ENCODE data around the gene GDA.
"Not testable (repeated sequence)": the region's sequence is repeated elsewhere in the genome, so short reads cannot be mapped to it uniquely, and the experiment has no call there.

Gene GDA

DNA sequence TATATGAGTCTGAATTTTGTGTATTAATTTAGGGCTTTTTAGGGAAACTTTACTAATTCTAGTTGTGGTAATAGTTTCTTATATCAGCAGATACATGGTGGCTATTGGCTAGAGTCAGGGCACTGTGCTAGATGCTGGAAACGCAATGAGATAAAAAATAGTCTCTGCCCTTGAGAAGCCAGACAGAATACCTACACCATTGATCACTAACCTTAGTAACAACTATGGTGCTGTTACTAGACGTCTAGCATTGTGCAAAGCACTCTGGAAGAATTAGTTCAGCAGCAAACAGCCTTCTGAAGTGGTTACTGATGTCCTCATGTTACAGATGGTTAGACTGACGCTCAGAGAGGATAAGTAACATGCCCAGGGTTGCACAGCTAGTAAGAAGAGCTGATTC is 61.8 kb downstream of the GDA start:
- no peak for DNase-seq

DNA sequence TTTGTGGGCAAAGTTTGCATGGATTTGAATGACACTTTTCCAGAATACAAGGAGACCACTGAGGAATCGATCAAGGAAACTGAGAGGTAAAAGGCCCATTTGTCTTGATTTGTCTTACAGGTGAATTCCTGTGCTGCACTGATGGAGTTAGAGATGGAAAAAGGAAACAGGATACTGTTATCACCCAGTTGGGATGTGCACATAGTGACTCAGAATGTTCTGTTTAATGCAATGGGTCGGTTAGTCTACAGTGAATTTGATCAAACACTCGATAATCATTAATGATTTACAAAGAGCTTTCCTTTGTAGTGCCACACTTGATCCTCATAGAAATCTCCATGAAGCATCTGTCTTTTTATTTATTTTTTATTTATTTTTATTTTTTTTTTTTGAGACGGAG is 64.7 kb downstream of the GDA start:
- no peak for DNase-seq

DNA sequence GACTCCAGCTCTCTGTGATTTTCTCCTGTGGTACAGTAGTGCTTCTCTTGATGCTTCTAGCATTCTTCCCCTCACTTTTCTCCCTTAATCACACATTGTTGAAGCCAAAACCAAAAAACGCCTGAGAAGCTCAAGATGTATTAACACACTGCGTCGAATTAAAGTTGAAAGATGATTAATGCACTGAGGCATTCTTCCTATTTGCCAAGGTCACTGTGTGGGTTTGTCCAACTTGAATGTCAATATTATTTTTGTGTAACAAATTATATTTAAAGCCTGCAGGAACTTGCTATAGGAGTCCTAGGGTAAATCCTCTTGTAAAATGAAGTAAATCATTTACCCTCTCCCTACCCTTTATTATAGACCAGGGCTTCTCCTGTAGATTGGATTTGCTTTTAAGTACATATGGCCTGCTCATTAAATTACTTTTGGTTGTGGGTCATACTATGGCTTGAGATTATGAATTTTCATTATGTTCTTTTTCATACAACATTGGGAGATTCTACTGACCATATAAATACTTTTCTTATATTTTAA is 68.1 kb downstream of the GDA start:
- DNase-seq, result no peak

DNA sequence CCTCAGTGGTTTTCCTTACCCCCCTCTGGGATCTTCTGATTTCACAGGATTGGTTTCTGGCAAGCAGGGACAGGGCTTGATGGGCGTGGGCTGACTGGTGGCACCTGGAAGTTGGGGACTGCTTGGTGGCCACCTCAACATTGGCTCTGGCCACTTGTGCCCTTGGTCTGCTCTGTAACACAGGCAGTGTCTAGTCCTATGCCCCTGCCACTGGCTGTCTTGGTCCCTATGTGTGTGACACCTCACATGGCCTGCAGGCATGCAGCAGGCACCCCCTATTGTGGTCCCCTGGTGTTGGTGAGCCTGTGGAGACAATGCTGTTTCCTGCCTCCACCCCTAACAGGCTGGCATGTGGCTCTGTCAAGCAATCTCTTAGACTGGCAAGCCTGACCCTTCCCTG is 71.3 kb downstream of the GDA start:
- no peak for DNase-seq

DNA sequence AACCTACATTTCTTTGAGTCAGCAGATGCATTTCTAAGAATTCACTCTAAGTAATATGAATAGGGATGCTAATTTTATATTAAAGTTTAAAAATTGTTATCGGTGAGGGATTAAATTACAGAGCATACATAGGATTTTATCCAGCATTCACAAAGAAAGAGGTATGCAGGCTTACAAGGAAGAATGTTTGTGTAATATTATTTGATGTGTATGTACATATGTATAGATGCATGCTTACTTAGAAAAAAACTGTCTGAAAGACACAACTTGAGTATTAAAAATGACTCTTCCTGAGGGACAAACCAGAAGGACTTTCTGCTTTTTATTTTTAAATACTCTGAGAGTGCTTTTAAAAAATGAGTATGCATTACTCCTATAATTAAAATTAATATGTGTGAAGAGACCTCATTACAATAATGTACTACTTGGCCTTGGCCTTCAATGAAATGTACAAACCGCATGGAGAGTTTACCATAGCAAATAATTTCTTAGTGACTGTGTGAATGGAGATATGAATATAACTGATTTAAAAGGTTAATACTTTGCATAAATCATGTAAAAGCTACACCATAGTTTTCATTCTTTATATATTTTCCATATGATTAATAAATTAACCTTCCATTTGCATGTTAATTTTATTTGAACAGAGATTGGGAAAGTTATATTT is 77.0 kb downstream of the GDA start:
- no peak for DNase-seq

DNA sequence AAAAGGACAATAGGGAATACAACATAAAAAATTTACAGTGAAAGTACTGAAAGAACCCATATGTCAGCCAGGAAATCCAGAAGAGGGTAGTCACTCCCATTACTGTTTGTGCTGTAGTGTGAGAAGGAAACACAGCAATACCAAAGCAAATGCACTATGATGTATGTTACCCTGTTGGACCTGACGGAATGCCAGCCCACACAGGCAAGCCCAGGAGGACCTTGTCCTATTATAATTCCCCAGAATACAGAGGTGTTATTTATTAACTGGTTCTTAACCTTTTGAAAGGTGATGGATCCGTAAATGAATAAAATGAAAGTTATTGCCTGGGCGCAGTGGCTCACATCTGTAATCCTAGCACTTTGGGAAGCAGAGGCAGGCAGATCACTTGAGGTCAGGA is 79.0 kb downstream of the GDA start:
- no peak for DNase-seq

DNA sequence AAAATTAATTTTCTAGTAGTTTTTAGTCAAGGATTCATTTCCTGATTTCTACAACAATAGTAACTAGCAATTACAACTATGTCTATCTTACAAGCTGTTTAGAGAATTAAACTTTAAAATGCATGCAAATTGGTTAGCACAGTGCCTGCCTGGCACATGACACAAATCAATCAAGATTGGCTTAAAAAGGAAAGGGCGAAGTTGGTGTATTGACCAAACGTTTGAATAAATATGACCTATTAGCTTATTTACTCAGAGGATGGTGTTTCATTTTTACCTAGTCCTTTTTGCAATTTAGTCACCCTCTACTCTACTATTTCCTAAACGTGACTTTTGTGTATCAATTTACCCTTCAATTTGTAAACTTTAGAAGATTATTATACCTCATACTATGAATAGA is 83.5 kb downstream of the GDA start:
- DNase-seq, result no peak

DNA sequence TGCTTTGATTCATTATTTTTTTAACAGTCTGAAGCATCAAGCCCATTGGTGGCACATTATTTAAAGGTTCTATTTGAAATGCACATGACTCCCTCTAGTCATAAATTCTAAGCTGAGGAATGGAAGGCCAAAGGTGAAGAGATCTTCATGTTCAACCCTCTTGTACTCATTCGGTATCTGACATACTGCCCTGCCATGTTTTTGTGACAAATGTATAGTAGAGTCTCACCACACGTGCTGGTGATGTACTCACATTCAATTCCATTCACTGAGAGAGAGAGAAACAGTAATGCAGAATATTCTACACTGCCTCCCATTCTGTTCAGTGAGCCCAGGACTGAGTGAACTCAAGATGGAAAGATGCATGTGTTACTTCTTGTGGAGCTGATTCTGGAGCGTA is 98.3 kb downstream of the GDA start:
- DNase-seq, result no peak

DNA sequence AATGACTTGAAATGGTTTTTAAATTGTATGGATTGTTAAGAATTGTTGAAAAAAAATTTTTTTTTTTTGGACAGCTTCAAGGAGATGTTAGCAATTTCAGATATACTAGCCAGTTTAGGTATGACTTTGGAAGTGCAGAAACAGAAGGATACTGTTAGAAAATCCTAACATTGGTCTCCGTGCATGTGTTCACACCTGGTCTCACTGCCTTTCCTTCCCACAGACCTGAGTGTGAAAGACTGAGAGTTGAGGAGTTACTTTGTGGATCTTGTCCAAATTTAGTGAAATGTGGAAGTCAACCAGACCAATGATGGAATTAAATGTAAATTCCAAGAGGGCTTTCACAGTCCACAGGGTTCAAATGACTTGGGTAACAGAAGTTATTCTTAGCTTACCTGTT is 102.3 kb downstream of the GDA start:
- DNase-seq, result no peak

DNA sequence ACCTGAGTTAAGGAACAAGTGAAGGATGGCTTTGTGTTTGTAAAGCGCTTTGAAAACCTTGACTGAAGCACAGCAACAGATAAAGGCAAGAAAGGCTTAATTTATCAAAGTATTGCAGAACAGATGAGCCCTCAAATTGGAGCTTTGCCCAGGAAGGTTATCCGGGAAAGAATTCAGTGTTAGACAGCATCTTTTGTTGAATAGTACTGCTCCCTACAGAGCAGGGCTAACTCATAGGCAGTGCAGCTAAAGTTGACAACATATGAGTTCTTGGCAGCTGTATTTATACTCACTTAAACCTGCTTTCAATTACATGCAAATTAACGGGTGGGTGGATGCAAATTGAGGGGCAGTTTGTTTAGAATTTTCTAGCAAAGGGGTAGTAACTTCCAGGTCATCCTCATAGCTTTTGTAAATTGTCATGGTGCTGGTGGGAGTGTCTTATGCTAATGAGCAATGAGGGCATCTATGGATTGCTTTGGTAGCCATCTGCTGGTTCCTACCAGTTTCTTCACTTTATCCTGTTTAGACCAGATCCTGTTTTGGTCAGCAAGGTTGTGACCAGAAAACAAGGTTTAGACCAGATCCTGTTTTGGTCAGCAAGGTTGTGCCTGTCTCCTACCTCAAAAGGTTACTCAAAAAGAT is 105.8 kb downstream of the GDA start:
- no peak for DNase-seq

DNA sequence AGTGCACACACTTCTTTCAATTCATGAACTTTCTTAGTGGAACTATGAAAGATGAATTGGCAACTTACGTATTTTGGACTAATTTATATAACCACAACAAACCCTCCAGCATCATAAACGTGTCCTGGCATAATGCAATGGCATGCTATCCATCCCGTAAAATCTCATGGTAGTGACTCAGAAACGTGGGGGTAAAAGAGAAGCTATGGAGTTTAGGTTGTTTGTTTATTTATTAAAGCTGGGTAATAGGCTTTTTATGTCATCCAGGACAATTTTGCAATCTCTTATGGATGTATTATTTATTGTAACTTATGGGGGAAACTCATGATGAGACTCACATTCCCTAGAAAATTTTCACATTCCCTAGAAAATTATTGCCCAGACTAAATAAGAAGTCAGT is 106.3 kb downstream of the GDA start:
- no peak for DNase-seq

DNA sequence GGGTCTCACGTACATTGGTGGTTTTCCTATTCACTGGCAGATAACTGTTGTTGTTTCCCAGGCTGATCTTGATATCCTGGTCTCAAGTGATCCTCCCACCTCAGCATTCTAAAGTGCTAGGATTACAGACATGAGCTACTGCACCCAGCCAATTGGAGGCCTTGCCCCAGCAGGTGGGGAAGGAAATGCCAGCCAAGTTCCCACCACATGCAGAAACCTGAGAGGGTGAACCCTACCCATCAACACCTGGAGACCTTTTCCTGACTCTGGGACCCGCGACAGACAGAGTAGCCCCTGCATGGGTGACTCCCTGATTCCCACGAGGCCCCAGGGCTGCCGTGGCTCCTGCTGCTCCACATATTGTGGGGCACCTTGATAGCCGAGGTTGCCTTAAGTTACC is 107.7 kb downstream of the GDA start:
- DNase-seq, result no peak

DNA sequence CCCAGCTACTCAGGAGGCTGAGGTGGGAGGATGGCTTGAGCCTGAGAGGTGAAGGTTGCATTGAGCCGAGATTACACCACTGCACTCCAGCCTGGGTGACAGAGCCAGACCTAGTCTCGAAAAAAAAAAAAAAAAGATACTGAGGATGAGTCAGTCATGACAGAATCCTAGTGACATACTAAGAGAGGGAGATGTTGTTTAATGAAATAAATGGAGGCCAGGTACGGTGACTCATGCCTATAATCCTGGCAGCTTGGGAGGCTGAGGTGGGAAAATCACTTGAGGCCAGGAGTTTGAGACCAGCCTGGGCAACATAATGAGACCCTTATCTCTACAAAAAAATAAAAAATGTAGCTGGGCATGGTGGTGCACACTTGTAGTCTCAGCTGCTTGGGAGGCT is 108.6 kb downstream of the GDA start:
- DNase-seq, result no peak

DNA sequence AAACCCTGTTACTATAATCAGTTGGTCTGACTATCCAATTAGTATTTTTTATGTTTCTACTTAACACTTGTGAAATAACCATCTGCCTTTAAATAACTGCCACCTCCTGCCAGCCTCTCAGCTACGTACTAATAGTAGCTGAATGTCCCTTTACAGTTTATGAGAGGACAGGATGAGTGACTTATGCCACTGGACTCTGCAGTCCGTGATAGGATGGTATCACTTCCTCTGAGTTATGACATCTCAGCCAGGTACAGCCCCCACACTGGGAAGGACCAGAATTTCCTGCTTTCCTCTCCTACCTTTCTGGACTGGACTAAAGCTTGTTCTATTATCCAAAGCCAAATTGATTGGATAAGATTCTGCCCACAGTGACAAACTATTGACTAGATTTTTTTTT is 112.8 kb downstream of the GDA start:
- DNase-seq, result no peak

DNA sequence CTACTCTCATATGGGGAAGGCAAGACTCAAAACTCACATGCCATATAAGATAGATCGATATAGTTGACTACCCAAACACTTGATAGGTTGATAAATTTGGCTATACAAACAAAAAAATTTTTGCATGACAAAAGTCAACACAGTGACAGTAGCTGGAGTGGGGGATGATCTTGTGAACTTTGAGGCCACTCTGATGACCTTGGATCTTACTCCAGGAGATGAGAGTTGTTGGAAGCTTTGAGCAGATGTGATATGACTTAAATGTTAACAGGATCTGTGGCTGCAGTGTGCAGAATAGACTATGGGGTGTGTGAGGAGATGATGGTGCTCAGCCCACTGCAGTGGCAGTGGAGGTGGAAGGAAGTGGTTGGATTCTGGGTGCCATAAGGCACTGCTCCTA is 114.3 kb downstream of the GDA start:
- DNase-seq, result no peak

DNA sequence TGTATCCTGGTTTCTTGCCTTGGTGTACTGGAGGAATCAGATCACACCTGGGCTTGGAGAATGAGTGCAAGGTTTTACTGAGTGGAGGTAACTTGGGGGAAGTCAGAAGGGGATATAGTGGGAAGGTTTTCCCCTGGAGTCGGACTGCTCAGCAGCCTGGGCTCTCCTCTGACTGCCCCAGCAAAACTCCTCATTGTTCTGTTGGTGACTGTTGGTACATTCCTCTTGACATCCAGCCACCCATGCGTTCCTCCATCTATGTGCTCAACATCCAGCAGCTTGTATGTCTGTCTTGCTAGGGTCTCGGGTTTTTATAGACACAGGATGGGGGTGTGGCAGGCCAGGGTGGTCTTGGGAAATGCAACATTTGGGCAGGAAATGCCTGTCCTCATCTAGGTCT is 119.7 kb downstream of the GDA start:
- no peak for DNase-seq

DNA sequence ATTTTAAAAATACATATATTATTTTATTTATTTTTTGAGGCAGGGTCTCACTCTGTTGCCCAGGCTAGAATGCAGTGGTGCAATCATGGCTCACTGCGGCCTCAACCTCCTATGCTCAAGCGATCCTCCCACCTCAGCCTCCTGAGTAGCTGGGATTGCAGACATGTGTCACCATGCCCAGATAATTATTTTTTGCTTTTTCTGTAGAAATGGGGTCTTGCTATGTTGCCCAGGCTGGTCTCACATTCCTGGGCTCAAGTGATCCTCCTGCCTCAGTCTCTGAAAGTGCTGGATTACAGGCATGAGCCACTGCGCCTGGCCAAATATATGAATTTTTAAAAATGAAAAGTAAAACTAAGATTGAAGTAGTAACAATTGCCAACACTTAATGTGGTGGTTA is 121.1 kb downstream of the GDA start:
- DNase-seq, result not testable (repeated sequence)

DNA sequence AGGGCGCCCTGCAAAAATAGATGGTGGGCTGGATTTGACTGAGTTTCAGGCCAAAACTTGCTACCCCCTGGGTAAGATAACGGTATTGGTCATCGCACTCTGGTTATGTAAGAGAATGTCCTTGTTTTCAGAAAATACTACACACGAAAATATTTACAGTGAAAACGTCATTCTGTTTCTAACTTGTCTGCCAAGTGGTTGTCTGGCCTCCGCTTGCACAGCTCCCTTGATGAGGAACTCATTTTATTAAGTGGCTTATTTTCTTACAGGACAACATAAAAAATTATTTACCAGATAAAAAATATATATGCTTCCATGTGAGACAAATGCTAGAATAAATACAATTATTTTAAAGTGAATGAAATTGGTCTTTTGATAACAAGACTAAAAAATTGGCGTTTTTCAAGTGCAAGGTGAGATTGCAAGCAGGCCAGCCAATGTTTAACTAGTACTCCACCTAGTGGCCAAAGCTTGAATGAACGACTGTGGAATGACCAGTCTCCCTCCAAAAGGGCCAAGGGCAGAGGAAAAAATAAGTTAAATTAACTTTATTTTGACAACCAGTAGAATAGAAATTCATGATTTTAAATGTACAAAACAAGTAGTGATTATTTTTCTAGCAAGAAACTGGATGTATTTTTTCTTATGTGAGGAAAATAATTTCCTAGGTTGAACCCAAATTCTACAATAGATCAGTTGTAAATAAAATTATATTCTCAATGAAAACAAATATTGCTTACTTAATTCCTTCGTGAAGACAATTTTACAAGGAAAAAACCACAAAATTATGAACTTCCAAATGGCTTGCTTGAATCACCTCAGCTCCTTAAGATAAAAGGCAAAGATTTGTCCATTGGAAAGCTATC is 122.6 kb downstream of the GDA start:
- DNase-seq, result peak in 1 of 2 experiments; percentile 8

DNA sequence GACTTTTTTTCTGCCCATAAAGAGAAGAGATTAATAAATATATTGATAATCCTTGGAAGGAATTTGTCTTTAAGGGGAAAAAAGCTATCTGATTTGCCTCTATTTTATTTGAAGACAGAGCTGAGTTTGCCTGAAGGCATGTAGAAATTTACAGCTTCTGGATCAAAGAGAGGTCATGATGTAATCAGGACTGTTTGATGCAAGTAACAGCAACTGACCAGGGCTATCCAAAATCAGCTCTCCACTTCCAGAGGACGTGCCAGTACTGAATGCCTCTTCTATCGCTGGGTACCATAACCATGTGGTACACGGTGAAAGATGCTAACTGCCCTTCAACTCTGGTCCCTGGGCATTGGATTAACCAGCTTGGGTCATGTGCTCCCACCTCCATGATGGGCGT is 125.2 kb downstream of the GDA start:
- DNase-seq, result no peak

DNA sequence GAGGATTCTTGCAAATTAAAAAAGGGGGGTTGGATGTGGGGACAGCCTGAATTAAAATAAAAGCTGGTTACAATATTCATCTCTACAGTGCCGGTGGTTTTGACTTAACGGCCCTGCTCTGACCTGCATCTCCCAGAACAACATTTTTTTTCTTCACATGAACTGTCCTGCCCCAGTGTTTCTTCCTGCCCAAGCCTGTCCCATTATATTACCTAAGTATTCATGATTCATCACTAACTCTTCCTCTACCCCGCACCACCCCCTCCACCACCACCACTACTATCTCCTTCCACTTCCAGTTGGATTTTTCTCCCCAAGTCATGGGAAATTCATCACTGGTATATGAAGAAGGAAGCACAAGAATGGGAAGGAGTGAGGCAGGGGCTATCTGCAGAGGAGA is 125.7 kb downstream of the GDA start:
- DNase-seq, result no peak

DNA sequence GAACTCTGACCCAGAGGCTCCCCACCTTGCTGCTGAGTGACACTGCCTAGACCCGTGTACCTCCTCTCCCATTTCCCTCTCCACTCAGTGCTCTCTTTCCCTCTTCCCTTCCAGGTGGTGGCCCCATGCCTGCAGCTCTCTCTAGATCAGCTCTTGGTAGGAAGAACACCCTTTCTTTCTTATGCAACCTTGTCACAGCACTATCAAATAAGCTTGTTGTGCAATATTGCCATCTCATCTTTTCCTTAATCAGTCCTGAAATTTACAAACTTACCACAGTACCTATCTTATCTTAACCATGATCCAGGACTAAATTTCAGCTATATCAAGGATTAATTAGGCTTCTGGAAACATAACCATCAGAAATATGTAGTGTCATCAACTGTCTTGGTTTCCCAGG is 127.2 kb downstream of the GDA start:
- no peak for DNase-seq

DNA sequence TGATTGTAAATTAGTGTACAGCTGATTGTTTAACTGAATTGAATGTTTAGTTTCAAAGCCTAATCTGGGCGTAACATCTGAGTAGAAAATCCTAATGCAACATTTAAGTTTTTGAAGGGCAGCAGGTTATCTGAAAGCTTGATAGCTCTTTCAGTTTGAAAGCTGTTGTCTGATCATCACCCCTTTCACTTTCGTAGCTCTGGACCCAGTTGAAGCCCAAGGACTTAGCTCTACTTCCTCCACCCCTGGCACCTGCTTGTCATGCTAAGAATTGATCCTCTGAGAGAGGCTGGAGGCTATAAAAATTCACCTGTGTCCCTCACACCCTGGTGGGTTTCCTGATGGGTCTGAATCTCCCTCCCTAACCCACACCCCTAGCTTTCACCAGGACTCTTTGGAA is 129.7 kb downstream of the GDA start:
- no peak for DNase-seq

DNA sequence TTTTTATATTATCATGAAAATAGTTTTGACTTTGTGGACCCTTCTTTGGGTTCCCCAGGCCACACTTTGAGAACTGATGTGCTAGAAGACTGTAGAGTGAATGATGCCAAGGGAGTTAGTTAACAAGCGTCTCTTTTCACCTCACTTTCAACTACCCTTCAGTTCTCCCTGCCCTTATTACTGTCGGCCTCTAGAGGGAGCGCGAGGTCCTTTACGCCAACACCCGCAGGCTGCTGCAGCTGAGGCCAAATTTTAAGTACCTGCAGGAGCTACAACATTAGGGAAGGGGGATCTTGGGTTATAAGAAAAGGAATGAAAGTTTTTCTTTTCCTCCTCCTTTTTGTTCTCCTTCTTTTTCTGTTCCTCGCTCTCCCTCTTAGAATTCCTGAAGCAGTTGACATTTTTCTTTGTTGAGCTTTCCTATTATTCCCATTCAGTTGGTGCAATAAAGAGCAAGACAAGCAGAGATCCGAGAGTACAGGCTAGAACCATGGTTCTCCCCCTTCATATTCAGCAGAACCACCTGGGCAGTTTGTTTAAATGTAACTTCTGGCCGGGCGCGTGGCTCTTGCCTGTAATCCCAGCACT is 131.8 kb downstream of the GDA start:
- peak in 1 of 2 experiments; percentile 50 for DNase-seq

DNA sequence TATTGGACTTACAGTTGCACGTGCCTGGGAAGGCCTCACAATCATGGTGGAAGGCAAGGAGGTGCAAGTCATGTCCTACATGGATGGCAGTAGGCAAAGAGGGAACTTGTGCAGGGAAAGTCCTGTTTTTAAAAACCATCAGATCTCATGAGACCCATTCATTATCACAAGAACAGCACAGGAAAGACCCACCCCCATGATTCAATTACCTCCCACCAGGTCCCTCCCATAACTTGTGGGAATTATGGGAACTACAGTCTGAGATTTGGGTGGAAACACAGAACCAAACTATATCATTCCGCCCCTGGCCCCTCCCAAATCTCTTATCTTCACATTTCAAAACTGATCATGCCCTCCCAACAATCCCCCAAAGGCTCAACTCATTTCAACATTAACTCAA is 140.2 kb downstream of the GDA start:
- DNase-seq, result no peak

Data from cerebellar nuclear complex (tissue), 1 donor.